Astrocyte (in vitro differentiated cells and primary cell): Measurements from ENCODE around the gene SLC39A7. TPM values are rescaled to one million over a fixed set of nuclear protein-coding genes. Genes with fewer than 3 reads are reported as not detected.
A peak's percentile ranks its signal among the peaks of the same experiment; 100 is the strongest.

Experiments used
- DNase-seq: peaks from one replicate; pipeline ENCODE4 v3.0.0-alpha.2; 2010; ENCODE audit warnings: low read depth
- FAIRE-seq: peaks from 2 replicates; lab custom pipeline; 2011; peaks lifted over from hg19 to GRCh38; lab: Jason Lieb, UNC
- H2AFZ ChIP-seq: 2 replicates; pipeline ENCODE4 v1.6.0; 2012; ENCODE audit warnings: low read depth, low read length, inconsistent platforms
- H3K27ac ChIP-seq: 2 replicates; pipeline ENCODE4 v1.5.1; 2011; ENCODE audit warnings: low read depth, low read length, inconsistent platforms
- H3K27me3 ChIP-seq: 2 replicates; pipeline ENCODE4 v1.6.0; 2011; ENCODE audit warnings: low read length, inconsistent platforms; ENCODE audit not compliant: insufficient read depth
- H3K36me3 ChIP-seq: 2 replicates; pipeline ENCODE4 v1.5.1; 2011; ENCODE audit warnings: low read length, inconsistent platforms; ENCODE audit not compliant: insufficient read depth
- H3K4me1 ChIP-seq: 2 replicates; pipeline ENCODE4 v1.5.1; 2011; ENCODE audit warnings: low read length, inconsistent platforms; ENCODE audit not compliant: insufficient read depth
- H3K4me2 ChIP-seq: 2 replicates; pipeline ENCODE4 v1.6.0; 2012; ENCODE audit warnings: low read length, inconsistent platforms
- H3K4me3 ChIP-seq: 2 replicates; pipeline ENCODE4 v1.5.1; 2011; ENCODE audit warnings: low read depth, mild to moderate bottlenecking, low read length, inconsistent platforms; ENCODE audit not compliant: insufficient read depth
- H3K79me2 ChIP-seq: 2 replicates; pipeline ENCODE4 v1.6.0; 2012; ENCODE audit warnings: mild to moderate bottlenecking, low read length, inconsistent platforms; ENCODE audit not compliant: insufficient read depth
- H3K9ac ChIP-seq: 2 replicates; pipeline ENCODE4 v1.6.0; 2012; ENCODE audit warnings: mild to moderate bottlenecking, low read length, inconsistent platforms
- H3K9me3 ChIP-seq: 2 replicates; pipeline ENCODE4 v1.5.1; 2012; ENCODE audit warnings: low read depth, mild to moderate bottlenecking, low read length, inconsistent platforms; ENCODE audit not compliant: insufficient read depth
- H4K20me1 ChIP-seq: 2 replicates; pipeline ENCODE4 v1.6.0; 2012; ENCODE audit warnings: low read length, inconsistent platforms; ENCODE audit not compliant: insufficient read depth
- H3K27ac Mint-ChIP-seq: one replicate; pipeline ENCODE4 v1.8.0; 2021; ENCODE audit warnings: mild to moderate bottlenecking, mixed read lengths; ENCODE audit not compliant: unreplicated experiment
- H3K27me3 Mint-ChIP-seq: one replicate; pipeline ENCODE4 v1.8.0; 2021; ENCODE audit warnings: low read depth, mixed read lengths; ENCODE audit not compliant: unreplicated experiment
- H3K36me3 Mint-ChIP-seq: one replicate; pipeline ENCODE4 v1.8.0; 2021; ENCODE audit warnings: low read depth, mixed read lengths; ENCODE audit not compliant: unreplicated experiment
- H3K4me1 Mint-ChIP-seq: one replicate; pipeline ENCODE4 v1.8.0; 2021; ENCODE audit warnings: low read depth, mixed read lengths; ENCODE audit not compliant: unreplicated experiment
- H3K4me3 Mint-ChIP-seq: one replicate; pipeline ENCODE4 v1.8.0; 2021; ENCODE audit warnings: mild to moderate bottlenecking, moderate library complexity, mixed read lengths; ENCODE audit not compliant: unreplicated experiment
- H3K9me3 Mint-ChIP-seq: one replicate; pipeline ENCODE4 v1.8.0; 2021; ENCODE audit warnings: mild to moderate bottlenecking, mixed read lengths; ENCODE audit not compliant: unreplicated experiment
- EZH2 ChIP-seq: IDR thresholded peaks from 2 replicates; pipeline ENCODE4 v1.6.1; 2012; ENCODE audit warnings: mild to moderate bottlenecking, low read length, inconsistent platforms; ENCODE audit not compliant: insufficient read depth
- total RNA-seq: library from RNA; stranded (reverse); gene quantifications from 2 replicates; pipeline ENCODE4 v1.2.1, GENCODE V29; 2021
- TF ChIP-seq, protein P1 (sequence below): IDR thresholded peaks from 2 replicates; pipeline ENCODE4 v1.5.1; 2011; ENCODE audit warnings: low read depth, mild to moderate bottlenecking, inconsistent platforms, low read length, moderate library complexity; ENCODE audit not compliant: insufficient read depth

Gene SLC39A7
- total RNA-seq, 1 donor from 2014 or later = 150 TPM

DNA sequence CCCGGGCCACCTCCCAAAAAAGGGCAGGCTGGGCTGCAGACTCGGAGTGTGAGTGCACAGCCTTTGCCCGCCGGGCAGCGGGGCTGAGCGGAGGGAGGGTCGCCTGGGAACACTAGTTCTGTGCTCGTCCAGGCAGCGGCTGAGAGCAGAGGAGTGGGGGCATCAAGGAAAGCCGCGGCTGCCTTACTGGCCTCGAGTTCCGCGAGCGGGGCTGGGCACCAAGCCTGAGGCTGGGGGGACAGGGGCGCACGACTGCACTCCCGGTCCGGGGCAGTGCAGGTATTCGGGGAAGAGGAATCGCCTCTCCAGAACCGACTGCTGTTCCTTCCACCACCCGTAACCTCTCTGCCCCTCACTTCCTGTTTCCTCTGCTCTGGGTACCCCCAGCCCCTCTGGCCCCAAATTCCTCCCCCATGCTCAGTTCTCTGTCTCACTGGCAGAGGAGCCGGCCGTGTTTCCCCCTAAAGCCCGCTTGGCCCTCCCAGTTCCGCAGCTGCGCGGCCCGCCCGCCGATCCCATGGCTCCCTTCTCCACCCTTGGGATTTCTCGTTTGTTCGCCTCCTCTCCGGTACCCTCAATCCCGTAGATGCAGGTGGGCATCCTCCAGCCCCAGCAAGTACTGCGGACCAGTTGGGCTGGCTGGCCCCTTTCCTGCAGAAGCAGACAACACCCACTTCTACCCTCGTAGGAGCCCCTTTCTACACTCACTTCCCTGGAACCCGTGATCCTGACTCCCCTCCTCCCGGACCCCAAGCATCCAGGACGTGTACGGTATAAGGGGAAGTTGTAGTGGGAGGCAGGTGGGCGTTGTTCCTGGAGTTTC, 12.7 kb downstream of the SLC39A7 start:
- FAIRE-seq = no peak
- Histone ChIP-seq H3K9ac (peak overlapping the region; percentile 60), H3K27ac (no peak overlapping the region), H3K4me1 (peaks cover 9% of the 10 kb centered on the region), H3K9me3 (no peaks in the 10 kb centered on the region), H3K27me3 (no peaks in the 10 kb centered on the region), H2AFZ (peak overlapping the region; percentile 85), H3K36me3 (peaks cover 13% of the 10 kb centered on the region), H3K4me2 (peak overlapping the region; percentile 90), H3K79me2 (peaks cover 17% of the 10 kb centered on the region), H3K4me3 (peak overlapping the region; percentile 60), H4K20me1 (peaks cover 13% of the 10 kb centered on the region)
- H3K4me3 Mint-ChIP-seq = peak overlapping the region; percentile 85
- peak overlapping the region; percentile 69 for H3K27ac Mint-ChIP-seq
- no peak for DNase-seq
- no peak for TF ChIP-seq EZH2
- TF ChIP-seq, protein P1, sequence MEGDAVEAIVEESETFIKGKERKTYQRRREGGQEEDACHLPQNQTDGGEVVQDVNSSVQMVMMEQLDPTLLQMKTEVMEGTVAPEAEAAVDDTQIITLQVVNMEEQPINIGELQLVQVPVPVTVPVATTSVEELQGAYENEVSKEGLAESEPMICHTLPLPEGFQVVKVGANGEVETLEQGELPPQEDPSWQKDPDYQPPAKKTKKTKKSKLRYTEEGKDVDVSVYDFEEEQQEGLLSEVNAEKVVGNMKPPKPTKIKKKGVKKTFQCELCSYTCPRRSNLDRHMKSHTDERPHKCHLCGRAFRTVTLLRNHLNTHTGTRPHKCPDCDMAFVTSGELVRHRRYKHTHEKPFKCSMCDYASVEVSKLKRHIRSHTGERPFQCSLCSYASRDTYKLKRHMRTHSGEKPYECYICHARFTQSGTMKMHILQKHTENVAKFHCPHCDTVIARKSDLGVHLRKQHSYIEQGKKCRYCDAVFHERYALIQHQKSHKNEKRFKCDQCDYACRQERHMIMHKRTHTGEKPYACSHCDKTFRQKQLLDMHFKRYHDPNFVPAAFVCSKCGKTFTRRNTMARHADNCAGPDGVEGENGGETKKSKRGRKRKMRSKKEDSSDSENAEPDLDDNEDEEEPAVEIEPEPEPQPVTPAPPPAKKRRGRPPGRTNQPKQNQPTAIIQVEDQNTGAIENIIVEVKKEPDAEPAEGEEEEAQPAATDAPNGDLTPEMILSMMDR = no peak
- peaks cover 6% of the 10 kb centered on the region for H3K4me1 Mint-ChIP-seq
- peaks cover 33% of the 10 kb centered on the region for H3K27me3 Mint-ChIP-seq
- H3K36me3 Mint-ChIP-seq = peaks cover 15% of the 10 kb centered on the region
- H3K9me3 Mint-ChIP-seq = peaks cover 2% of the 10 kb centered on the region

DNA sequence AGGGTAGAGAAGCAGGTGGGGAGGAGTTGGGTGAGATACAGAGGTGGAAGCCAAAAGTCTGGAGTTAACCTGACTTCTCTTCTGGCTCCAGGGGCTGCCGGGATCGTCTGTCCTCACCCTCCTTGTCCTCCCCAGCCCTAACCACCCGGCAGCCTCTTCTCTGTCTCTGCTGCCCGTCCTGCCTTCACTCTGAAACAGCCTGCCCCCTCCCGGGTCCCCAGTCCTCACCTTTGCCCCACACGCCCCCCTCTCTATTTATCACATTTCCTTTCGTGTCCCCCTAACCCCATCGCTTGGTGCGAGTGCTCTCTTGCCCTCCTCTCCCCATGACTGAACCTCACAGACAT, 13.3 kb downstream of the SLC39A7 start:
- TF ChIP-seq, protein P1 = no peak
- no peak for TF ChIP-seq EZH2
- Mint-ChIP-seq H3K9me3 (peaks cover 2% of the 10 kb centered on the region), H3K4me1 (peaks cover 6% of the 10 kb centered on the region), H3K4me3 (peak overlapping the region; percentile 85), H3K27me3 (peaks cover 36% of the 10 kb centered on the region), H3K36me3 (peaks cover 15% of the 10 kb centered on the region), H3K27ac (no peak overlapping the region)
- DNase-seq (no peak), FAIRE-seq (no peak)
- peak overlapping the region; percentile 60 for H3K9ac ChIP-seq
- H3K27me3 ChIP-seq = no peaks in the 10 kb centered on the region
- peaks cover 9% of the 10 kb centered on the region for H3K4me1 ChIP-seq
- peaks cover 10% of the 10 kb centered on the region for H4K20me1 ChIP-seq
- peaks cover 14% of the 10 kb centered on the region for H3K79me2 ChIP-seq
- H3K9me3 ChIP-seq = no peaks in the 10 kb centered on the region
- peak overlapping the region; percentile 85 for H2AFZ ChIP-seq
- H3K4me3 ChIP-seq = peak overlapping the region; percentile 60
- H3K27ac ChIP-seq = no peak overlapping the region
- peaks cover 13% of the 10 kb centered on the region for H3K36me3 ChIP-seq
- peak overlapping the region; percentile 90 for H3K4me2 ChIP-seq
